ENCODE results near the gene RNF8. TPM values are rescaled to one million over a fixed set of nuclear protein-coding genes. Genes with fewer than 3 reads are reported as not detected.

Gene RNF8
- total and polyA plus RNA-seq, 10 of the 15 experiments (the other 5 are each of a cell fraction or from before 2014, with no cell fraction given): 7.8 to 30.2 (median 23.3) TPM

Small RNA genes within 50 kb of the gene (small RNA-seq; reads per million reads assigned to genes)
- gene RN7SL273P: not detected

Other genes with a start within 250 kb of the RNF8 start
- 10.6 and 12.5 TPM in 2 replicates for gene PIM1, start 183.8 kb upstream of the RNF8 start, total RNA-seq (2014; rRNA removed)
- gene PIM1, start 183.8 kb upstream of the RNF8 start, total RNA-seq (2014; rRNA removed; fragmentation: Illumina TruSeq; extraction: Trizol): 9.9 and 10.5 TPM in 2 replicates
- 20.6 and 22.0 TPM in 2 replicates for gene PIM1, start 183.8 kb upstream of the RNF8 start, total RNA-seq (2021)
- 6.4 and 10.4 TPM in 2 replicates for gene PIM1, start 183.8 kb upstream of the RNF8 start, polyA plus RNA-seq (2011; rRNA removed)
- 29.0 and 33.9 TPM in 2 replicates for gene PIM1, start 183.8 kb upstream of the RNF8 start, polyA plus RNA-seq (2014; fragmentation: Illumina TruSeq; extraction: Trizol)
- 1 to 10 TPM in 1 of 2 experiments, under 1 TPM in 1; 0.66 to 3.0 TPM for gene PIM1, start 183.8 kb upstream of the RNF8 start, polyA plus RNA-seq (2014; fragmentation: Nextera tagmentation; extraction: Ambion mirVana)
- gene PIM1, start 183.8 kb upstream of the RNF8 start, polyA plus RNA-seq (2014; rRNA removed): 11.1 and 11.6 TPM in 2 replicates
- 1 to 10 TPM; 7.0 to 8.1 TPM for gene PIM1, start 183.8 kb upstream of the RNF8 start, polyA plus RNA-seq (2016; fragmentation: Nextera tagmentation; extraction: Ambion mirVana)
- 11.9 and 13.0 TPM in 2 replicates for gene TBC1D22B, start 96.2 kb upstream of the RNF8 start, total RNA-seq (2014; rRNA removed)
- gene TBC1D22B, start 96.2 kb upstream of the RNF8 start, total RNA-seq (2014; rRNA removed; fragmentation: Illumina TruSeq; extraction: Trizol): 9.5 and 9.9 TPM in 2 replicates
- gene TBC1D22B, start 96.2 kb upstream of the RNF8 start, total RNA-seq (2021): 14.9 and 15.2 TPM in 2 replicates
- gene TBC1D22B, start 96.2 kb upstream of the RNF8 start, polyA plus RNA-seq (2011; rRNA removed): 7.0 and 7.5 TPM in 2 replicates
- 18.2 and 18.7 TPM in 2 replicates for gene TBC1D22B, start 96.2 kb upstream of the RNF8 start, polyA plus RNA-seq (2014; fragmentation: Illumina TruSeq; extraction: Trizol)
- 1 to 10 TPM; 3.4 to 3.7 TPM for gene TBC1D22B, start 96.2 kb upstream of the RNF8 start, polyA plus RNA-seq (2014; fragmentation: Nextera tagmentation; extraction: Ambion mirVana)
- 14.2 and 15.8 TPM in 2 replicates for gene TBC1D22B, start 96.2 kb upstream of the RNF8 start, polyA plus RNA-seq (2014; rRNA removed)
- 10 to 100 TPM; 15.4 to 17.7 TPM for gene TBC1D22B, start 96.2 kb upstream of the RNF8 start, polyA plus RNA-seq (2016; fragmentation: Nextera tagmentation; extraction: Ambion mirVana)
- gene TMEM217, start 95.8 kb upstream of the RNF8 start, total RNA-seq (2014; rRNA removed): 2.5 and 3.1 TPM in 2 replicates
- 1.8 and 2.1 TPM in 2 replicates for gene TMEM217, start 95.8 kb upstream of the RNF8 start, total RNA-seq (2014; rRNA removed; fragmentation: Illumina TruSeq; extraction: Trizol)
- gene TMEM217, start 95.8 kb upstream of the RNF8 start, total RNA-seq (2021): 1.6 and 1.9 TPM in 2 replicates
- gene TMEM217, start 95.8 kb upstream of the RNF8 start, polyA plus RNA-seq (2011; rRNA removed): 4.0 and 4.5 TPM in 2 replicates
- gene TMEM217, start 95.8 kb upstream of the RNF8 start, polyA plus RNA-seq (2014; fragmentation: Illumina TruSeq; extraction: Trizol): 1.9 and 2.5 TPM in 2 replicates
- gene TMEM217, start 95.8 kb upstream of the RNF8 start, polyA plus RNA-seq (2014; fragmentation: Nextera tagmentation; extraction: Ambion mirVana): 1 to 10 TPM; 1.3 to 2.1 TPM
- 1.9 and 2.4 TPM in 2 replicates for gene TMEM217, start 95.8 kb upstream of the RNF8 start, polyA plus RNA-seq (2014; rRNA removed)
- 1 to 10 TPM; 2.5 to 2.8 TPM for gene TMEM217, start 95.8 kb upstream of the RNF8 start, polyA plus RNA-seq (2016; fragmentation: Nextera tagmentation; extraction: Ambion mirVana)
- 46.2 and 53.1 TPM in 2 replicates for gene CMTR1, start 79.2 kb downstream of the RNF8 start, total RNA-seq (2014; rRNA removed)
- gene CMTR1, start 79.2 kb downstream of the RNF8 start, total RNA-seq (2014; rRNA removed; fragmentation: Illumina TruSeq; extraction: Trizol): 46.2 and 51.7 TPM in 2 replicates
- gene CMTR1, start 79.2 kb downstream of the RNF8 start, total RNA-seq (2021): 55.9 and 56.6 TPM in 2 replicates
- gene CMTR1, start 79.2 kb downstream of the RNF8 start, polyA plus RNA-seq (2011; rRNA removed): 67.0 and 67.8 TPM in 2 replicates
- 57.5 and 59.1 TPM in 2 replicates for gene CMTR1, start 79.2 kb downstream of the RNF8 start, polyA plus RNA-seq (2014; fragmentation: Illumina TruSeq; extraction: Trizol)
- gene CMTR1, start 79.2 kb downstream of the RNF8 start, polyA plus RNA-seq (2014; fragmentation: Nextera tagmentation; extraction: Ambion mirVana): 1 to 10 TPM; 2.7 to 3.5 TPM
- gene CMTR1, start 79.2 kb downstream of the RNF8 start, polyA plus RNA-seq (2014; rRNA removed): 43.3 and 52.8 TPM in 2 replicates
- 10 to 100 TPM; 31.9 to 34.2 TPM for gene CMTR1, start 79.2 kb downstream of the RNF8 start, polyA plus RNA-seq (2016; fragmentation: Nextera tagmentation; extraction: Ambion mirVana)
- 92.6 and 102 TPM in 2 replicates for gene CCDC167, start 145.9 kb downstream of the RNF8 start, total RNA-seq (2014; rRNA removed)
- gene CCDC167, start 145.9 kb downstream of the RNF8 start, total RNA-seq (2014; rRNA removed; fragmentation: Illumina TruSeq; extraction: Trizol): 103 and 110 TPM in 2 replicates
- 70.8 and 74.9 TPM in 2 replicates for gene CCDC167, start 145.9 kb downstream of the RNF8 start, total RNA-seq (2021)
- 84.1 and 109 TPM in 2 replicates for gene CCDC167, start 145.9 kb downstream of the RNF8 start, polyA plus RNA-seq (2011; rRNA removed)
- gene CCDC167, start 145.9 kb downstream of the RNF8 start, polyA plus RNA-seq (2014; fragmentation: Illumina TruSeq; extraction: Trizol): 133 and 200 TPM in 2 replicates
- gene CCDC167, start 145.9 kb downstream of the RNF8 start, polyA plus RNA-seq (2014; fragmentation: Nextera tagmentation; extraction: Ambion mirVana): 100 to 1,000 TPM; 323 to 380 TPM
- gene CCDC167, start 145.9 kb downstream of the RNF8 start, polyA plus RNA-seq (2014; rRNA removed): 99.5 and 99.6 TPM in 2 replicates
- gene CCDC167, start 145.9 kb downstream of the RNF8 start, polyA plus RNA-seq (2016; fragmentation: Nextera tagmentation; extraction: Ambion mirVana): 100 to 1,000 TPM; 165 to 180 TPM

All from GM12878 (cell line).